Brain microvascular endothelial cell (primary cell): ENCODE measurements around the gene SUN3.

Experiments
- DNase-seq: peaks from one replicate; pipeline ENCODE4 v3.0.0-alpha.2; 2020
- H3K27ac ChIP-seq: fragments of 250-450 bp; sonication (Bioruptor Pico); 2 replicates; pipeline ENCODE4 v1.5.1; 2020; ENCODE audit warnings: mild to moderate bottlenecking, moderate library complexity
- H3K27me3 ChIP-seq: fragments of 250-450 bp; sonication (Bioruptor Pico); replicated peaks from 2 replicates; pipeline ENCODE4 v1.5.1; 2020; ENCODE audit warnings: mild to moderate bottlenecking
- H3K36me3 ChIP-seq: fragments of 250-450 bp; sonication (Bioruptor Pico); replicated peaks from 2 replicates; pipeline ENCODE4 v1.5.1; 2020; ENCODE audit warnings: mild to moderate bottlenecking
- H3K4me3 ChIP-seq: 2 replicates; pipeline ENCODE4 v1.5.1; 2011; ENCODE audit warnings: low read depth, mild to moderate bottlenecking, control low read depth, low read length, moderate library complexity
- CTCF ChIP-seq: IDR thresholded peaks from 2 replicates; pipeline ENCODE4 v1.5.1; 2011; ENCODE audit warnings: low read depth, mild to moderate bottlenecking, moderate library complexity, low read length, control low read depth, inconsistent platforms; ENCODE audit errors: missing control alignments
- in situ Hi-C: cut with HindIII; loops from 2 replicates; pipeline ENCODE4 v1.10.0; 2017; ENCODE audit warnings: low sequenced_read_pairs, low pct_ligation_motif_present

Gene SUN3

DNA sequence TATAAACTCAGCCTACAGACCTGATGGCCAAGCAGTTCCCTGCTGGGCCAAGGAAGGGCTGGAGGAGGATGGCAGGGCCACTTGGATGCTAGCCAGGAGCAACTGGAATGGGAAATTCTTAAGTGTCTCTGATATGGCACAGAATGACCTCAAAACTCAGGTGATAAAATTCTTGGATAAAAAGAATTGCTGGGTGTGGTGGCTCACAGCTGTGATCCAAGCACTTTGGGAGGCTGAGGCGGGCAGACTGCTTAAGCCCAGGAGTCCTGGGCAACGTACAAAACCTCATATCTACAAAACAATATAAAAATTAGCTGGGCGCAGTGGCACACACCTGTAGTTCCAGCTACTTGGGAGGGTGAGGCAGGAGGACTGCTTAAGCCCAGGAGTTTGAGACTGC is 66.6 kb downstream of the SUN3 start:
- in situ Hi-C loops: no loop called here
- no peak for DNase-seq
- H3K4me3 ChIP-seq: no peak overlapping the region
- no peaks in the 10 kb centered on the region for H3K27me3 ChIP-seq
- H3K36me3 ChIP-seq: peaks cover 43% of the 10 kb centered on the region
- TF ChIP-seq CTCF: no peak
- no peak overlapping the region for H3K27ac ChIP-seq

GRCh38 chr7:47957156-47957555 is 71.8 kb downstream of the SUN3 start:
- Histone ChIP-seq H3K4me3 (no peak overlapping the region), H3K36me3 (peaks cover 12% of the 10 kb centered on the region), H3K27me3 (no peaks in the 10 kb centered on the region), H3K27ac (no peak overlapping the region)
- in situ Hi-C loops: no loop called here
- DNase-seq: no peak
- TF ChIP-seq CTCF: no peak

GRCh38 chr7:47956220-47956619 is 72.7 kb downstream of the SUN3 start:
- peaks cover 8% of the 10 kb centered on the region for H3K36me3 ChIP-seq
- in situ Hi-C loops: no loop called here
- no peak for TF ChIP-seq CTCF
- no peak overlapping the region for H3K27ac ChIP-seq
- no peak for DNase-seq
- no peak overlapping the region for H3K4me3 ChIP-seq
- H3K27me3 ChIP-seq: no peaks in the 10 kb centered on the region

DNA sequence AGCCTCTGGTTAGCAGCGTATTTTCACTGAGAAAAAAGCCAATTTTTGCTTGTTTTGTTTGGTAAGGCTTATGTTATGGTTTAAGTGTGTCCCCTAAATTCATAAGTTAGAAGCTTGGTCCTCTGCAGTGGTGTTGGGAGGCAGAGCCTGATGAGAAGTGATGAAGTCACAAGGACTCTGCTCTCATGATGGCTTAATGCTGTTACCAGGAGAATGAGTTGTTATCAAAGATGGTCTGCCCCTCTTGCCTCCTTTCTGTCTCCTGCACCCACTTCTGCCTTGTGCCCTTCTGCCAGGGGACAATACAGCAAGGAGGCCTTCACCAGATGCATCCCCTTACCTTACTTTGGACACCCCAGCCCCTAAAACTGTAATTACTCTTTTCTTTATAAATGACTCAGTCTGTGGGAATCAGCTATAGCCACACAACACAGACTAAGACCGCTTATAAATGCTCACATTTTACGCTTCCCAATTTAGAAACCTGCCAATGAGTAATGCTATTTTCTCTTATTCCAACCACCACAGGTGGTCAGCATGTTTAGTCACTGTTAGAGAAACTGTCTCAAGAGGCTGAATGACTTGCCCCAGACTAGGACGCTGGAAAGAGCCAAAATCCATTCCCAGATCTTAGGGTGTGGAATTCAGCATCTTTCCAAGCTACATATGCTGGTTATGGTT is 74.5 kb downstream of the SUN3 start:
- Histone ChIP-seq H3K27ac (no peak overlapping the region), H3K36me3 (peaks cover 4% of the 10 kb centered on the region), H3K4me3 (no peak overlapping the region), H3K27me3 (no peaks in the 10 kb centered on the region)
- TF ChIP-seq CTCF: no peak
- no peak for DNase-seq
- in situ Hi-C loops: no loop called here

DNA sequence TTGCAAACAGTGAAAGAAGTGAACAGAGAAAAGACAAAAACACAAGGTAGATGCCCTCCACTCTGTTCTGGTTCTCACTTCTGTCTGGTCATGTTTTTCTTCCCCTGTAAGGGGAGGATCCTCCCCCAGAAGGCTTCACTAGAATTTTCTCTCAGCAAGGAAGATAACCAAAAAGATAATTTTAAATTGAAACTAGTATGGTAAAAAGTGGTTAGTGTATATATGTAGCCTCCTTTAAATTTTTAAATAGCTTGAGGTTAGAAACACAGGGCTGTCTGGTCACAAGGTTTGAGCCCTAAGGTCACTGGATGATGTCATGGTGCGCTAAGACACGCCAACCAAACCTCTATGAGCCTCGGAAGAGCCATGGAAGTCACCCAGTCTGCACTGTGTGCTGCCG is 75.1 kb downstream of the SUN3 start:
- Histone ChIP-seq H3K4me3 (no peak overlapping the region), H3K36me3 (peaks cover 4% of the 10 kb centered on the region), H3K27ac (no peak overlapping the region), H3K27me3 (no peaks in the 10 kb centered on the region)
- in situ Hi-C loops: no loop called here
- no peak for DNase-seq
- no peak for TF ChIP-seq CTCF

DNA sequence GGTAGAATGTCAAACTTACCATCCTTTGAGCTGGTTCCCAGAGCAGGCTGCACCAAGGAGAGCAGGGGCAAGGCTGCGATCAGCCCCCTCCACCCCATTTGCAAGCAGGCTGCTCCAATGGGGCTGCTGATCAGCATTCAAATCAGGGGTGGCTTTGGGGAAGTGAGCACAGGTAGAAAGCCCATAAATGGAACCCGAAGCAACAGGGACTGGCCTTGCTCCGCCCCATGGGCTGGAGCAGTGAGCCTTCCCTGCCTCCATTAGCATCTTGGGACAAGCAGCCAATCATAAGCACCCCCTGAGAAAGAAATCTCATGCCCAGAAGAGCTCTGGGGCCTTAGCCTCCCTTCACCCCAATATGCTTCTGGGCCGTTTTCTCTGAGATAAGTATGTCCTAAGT is 76.7 kb downstream of the SUN3 start:
- in situ Hi-C loops: no loop called here
- H3K27me3 ChIP-seq: no peaks in the 10 kb centered on the region
- peaks cover 4% of the 10 kb centered on the region for H3K36me3 ChIP-seq
- H3K27ac ChIP-seq: no peak overlapping the region
- H3K4me3 ChIP-seq: no peak overlapping the region
- no peak for TF ChIP-seq CTCF
- DNase-seq: no peak
